B cell (primary cell): Measurements from ENCODE around the gene PALLD.

Source experiments
- CTCF ChIP-seq: fragments of 200-600 bp; IDR thresholded peaks from one replicate; pipeline ENCODE4 v1.8.0; 2022; ENCODE audit warnings: antibody characterized with exemption, mild to moderate bottlenecking
- EZH2 ChIP-seq: IDR thresholded peaks from 2 replicates; pipeline ENCODE4 v1.6.1; 2012; ENCODE audit warnings: borderline replicate concordance, low read depth, mild to moderate bottlenecking, moderate library complexity, low read length; ENCODE audit not compliant: insufficient read depth, poor library complexity, severe bottlenecking

GRCh38 chr4:168623484-168623883, 126.6 kb downstream of the PALLD start:
- TF ChIP-seq EZH2, result no peak
- no peak for TF ChIP-seq CTCF
